ENCODE measurements around the gene ZBTB18.

DNA sequence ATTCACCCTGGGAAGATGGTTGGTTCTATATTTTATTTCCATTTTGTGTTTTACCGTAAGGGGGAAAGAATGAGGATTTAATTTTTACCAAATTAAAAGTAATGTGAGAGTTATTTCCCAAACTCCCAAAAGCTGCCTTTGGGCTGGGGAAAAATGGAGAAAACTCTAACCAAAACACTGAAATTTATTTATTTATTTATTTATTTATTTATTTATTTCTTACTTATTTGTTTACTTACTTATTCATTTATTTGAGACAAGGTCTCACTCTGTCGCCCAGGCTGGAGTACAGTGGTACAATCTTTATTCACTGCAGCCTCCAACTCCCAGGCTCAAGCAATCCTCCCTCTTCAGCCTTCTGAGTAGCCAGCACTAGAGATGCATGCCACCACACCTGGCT lies 38.0 kb upstream of the ZBTB18 start:
- no peak for TF ChIP-seq POLR2A (IDR thresholded peaks at IDR 0.05)
- TF ChIP-seq, protein P1, sequence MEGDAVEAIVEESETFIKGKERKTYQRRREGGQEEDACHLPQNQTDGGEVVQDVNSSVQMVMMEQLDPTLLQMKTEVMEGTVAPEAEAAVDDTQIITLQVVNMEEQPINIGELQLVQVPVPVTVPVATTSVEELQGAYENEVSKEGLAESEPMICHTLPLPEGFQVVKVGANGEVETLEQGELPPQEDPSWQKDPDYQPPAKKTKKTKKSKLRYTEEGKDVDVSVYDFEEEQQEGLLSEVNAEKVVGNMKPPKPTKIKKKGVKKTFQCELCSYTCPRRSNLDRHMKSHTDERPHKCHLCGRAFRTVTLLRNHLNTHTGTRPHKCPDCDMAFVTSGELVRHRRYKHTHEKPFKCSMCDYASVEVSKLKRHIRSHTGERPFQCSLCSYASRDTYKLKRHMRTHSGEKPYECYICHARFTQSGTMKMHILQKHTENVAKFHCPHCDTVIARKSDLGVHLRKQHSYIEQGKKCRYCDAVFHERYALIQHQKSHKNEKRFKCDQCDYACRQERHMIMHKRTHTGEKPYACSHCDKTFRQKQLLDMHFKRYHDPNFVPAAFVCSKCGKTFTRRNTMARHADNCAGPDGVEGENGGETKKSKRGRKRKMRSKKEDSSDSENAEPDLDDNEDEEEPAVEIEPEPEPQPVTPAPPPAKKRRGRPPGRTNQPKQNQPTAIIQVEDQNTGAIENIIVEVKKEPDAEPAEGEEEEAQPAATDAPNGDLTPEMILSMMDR (IDR thresholded peaks at IDR 0.05), result no peak
